Vagina (tissue), 2 donors: ENCODE results near the gene ZCCHC14.

Experiments
- CTCF ChIP-seq, 3 experiments: fragments of 450-650 bp in 2 of 3; fragments of 200-600 bp in 1 of 3; sonication (generic) in 1 of 3; IDR thresholded peaks; one replicate each; pipeline ENCODE4 v1.5.1; 2017 to 2019; ENCODE audit warnings: antibody characterized with exemption in 3 of 3, mild to moderate bottlenecking in 2 of 3, moderate library complexity in 2 of 3
- POLR2A ChIP-seq, 2 donors: fragments of 450-650 bp; IDR thresholded peaks; one replicate each; pipeline ENCODE4 v1.6.1; 2017; ENCODE audit warnings: antibody characterized with exemption in 2 of 2, mild to moderate bottlenecking in 2 of 2, moderate library complexity in 2 of 2

- TF ChIP-seq CTCF (IDR thresholded peaks at IDR 0.05) (no peak), POLR2A (IDR thresholded peaks at IDR 0.05) (no peak)
These were observed 47.5 kb upstream of the ZCCHC14 start for GRCh38 chr16:87540072-87540896.
